NCI-H1694 (cell line): ENCODE results near the gene SLC25A47.

Experiments used
- DNase-seq: peaks from one replicate; lab custom pipeline; 2025; lab: John Stamatoyannopoulos, UW

SLC25A47 gene

DNA sequence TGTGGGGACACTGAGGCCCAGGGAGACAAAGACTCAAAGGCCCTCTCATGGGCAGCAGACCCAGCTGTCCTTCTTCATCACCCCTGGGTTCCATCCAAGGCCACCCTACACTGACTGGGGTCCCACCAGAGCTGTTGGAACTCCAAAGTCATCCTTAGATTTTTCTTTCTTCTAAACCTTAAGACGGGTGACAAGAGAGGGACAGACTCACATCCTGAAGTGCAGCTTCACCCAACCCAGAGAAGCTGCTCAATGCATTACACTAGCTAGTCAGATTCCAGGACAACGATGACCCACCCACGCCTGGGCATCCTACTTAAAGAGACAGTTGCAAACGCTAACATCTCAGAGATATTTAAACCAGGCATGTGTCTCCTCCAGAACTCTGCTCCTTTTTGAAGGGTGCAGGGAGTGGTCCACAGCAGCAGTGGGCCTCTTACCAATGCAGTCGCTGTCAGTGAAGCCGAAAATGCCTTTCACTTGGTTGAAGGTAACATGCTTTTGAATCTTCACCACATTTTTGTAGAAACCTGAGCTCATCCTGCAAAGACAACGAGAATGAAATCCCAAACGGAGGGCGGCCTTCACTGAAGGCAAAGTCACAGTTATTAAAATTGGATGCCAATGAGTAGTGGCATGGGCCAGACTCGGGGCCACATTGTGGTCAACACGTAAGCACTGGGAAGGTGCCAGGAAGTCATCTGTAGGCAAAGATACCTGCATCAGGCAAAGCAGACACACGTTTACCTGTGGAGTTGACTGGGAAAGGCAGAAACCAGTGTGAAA, 23.4 kb downstream of the SLC25A47 start:
- no peak for DNase-seq

- no peak for DNase-seq
Measured at GRCh38 chr14:100348253-100348729, 25.2 kb downstream of the SLC25A47 start.

DNA sequence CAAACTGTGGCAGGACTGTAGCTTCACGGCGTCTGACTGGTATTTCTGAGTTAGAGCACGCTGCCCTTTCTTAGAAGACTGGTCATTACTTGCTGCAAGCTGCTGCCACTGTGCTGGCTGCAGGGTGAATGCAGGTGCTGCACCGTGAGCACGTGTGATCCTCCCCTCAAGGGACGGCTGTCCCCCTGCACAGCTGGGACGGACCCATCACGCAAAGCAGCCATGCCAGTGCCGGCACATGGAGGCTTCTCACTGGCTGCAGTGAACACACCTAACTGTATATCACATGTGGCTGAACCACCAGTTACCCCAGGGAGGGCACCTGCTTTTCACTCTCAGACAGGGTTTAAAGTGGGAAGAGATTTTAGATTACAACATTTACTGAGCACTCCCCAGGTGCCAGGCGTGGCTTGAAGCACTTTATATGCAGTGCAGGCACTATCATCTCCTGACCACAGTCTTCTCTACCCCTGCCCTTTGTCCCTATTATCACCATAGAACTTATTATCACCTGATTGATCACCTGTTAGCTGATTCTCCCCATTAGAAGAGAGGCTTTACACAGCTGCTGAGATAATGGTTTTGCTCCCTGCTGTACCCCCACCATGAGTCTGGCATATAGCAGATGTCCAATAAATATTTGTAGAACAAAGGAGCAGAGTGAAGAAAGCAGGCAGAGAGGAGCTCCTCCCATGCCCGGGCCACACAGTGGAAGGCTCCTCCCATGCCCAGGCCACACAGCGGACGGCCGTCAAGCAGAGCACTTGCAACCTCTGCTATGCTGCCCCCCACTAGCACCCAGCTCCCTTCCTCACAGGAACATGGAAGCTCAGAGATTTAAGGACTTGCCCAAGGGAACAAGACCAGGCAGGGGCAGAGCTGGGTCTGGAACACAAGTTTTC, 25.9 kb downstream of the SLC25A47 start:
- DNase-seq: no peak

DNA sequence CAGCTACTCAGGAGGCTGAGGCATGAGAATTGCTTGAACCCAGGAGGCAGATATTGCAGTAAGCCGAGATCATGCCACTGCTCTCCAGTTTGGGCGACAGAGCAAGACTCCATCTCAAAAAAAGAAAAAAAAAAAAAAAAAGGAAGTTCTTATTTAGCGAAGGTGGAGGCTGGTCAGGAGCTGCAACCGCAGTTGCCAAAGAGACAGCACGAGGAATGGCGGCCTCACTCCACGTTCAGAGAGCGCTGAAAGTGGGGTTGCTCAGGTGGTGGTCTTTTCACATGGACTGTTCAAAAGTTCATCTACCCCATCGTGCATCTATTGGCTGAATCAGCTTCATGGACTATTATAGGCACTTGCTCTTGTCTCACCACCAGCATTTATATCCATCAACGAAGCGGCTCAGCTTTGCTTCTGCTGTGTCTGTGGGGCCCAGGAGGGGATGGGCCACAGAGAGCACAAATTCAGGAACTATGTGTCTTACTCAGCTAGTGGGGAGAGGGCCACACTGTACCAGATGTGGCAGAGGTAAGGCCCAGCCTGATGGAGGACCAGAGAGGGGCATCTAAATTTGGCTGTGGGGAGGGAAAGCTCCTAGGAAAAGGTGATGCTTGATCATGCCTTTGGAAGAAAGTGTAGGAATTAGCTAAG, 27.3 kb downstream of the SLC25A47 start:
- no peak for DNase-seq

DNA sequence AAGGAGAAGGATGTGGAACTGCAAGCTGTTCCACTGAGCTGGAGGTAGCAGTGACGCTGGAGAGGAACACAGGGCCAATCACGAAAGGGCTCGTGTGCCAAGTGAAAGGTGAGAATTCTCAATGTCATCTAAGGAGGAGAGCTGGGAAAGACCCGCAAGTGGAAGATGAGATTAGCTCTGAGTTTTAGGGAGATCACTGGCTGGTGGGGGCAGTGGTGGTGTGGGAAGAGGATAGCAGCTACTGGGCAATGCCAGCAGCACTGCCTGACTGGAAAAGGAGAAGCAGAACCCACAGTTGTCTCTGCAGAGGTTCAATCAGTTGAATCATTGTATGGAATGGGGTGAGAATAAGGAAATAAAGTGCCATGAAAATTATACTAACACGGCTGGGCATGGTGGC, 27.8 kb downstream of the SLC25A47 start:
- no peak for DNase-seq

GRCh38 chr14:100358396-100358795, 35.3 kb downstream of the SLC25A47 start:
- DNase-seq: no peak

GRCh38 chr14:100359111-100359510, 36.0 kb downstream of the SLC25A47 start:
- DNase-seq: no peak

DNA sequence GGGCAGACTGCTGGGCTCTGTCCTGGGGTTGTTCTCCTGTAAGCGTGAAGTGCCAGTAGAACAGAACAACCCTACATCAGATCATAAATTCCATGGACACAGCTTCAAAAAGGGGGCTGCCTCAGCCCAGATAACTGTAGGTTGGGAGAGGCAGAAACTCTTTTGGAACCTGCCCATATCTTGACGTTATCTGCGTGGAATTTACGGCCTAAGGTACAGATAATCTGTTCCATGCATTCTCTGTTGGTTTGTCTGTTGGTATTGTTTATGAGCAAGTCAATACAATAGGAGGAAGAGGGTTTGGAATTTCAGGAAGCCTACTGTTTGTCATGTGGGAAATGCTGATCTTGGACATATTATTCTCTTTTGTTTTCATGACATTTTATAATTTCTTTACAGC, 36.7 kb downstream of the SLC25A47 start:
- DNase-seq: no peak

- no peak for DNase-seq
Measured at GRCh38 chr14:100361626-100362025, 38.5 kb downstream of the SLC25A47 start.

DNA sequence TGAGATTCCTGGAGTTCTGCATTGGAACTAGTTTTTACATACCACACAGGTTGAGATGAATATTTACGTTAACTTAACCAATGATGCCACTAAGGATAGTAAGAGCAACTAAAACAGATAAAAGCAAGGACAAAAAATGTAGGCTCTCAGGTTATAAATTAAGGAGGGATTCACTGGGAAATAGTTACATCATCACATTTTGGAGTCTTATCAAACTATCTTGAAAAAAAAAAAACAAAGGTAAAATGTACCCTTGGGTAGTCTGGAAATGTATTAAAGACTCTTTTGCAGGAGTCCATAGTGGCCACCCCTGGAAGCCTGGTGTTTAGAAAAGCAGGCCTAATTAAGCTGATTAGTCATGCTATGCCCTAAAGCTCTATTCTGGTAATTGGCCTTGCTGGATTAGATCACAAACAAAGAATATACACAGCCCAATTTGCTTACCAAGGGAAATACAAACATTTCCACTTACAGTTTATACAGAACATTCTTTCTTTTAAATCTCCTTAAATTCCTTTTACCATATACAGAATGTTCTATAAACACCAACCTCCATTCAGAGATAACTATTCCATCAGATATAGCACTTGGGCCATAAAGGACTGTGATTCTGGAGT, 39.3 kb downstream of the SLC25A47 start:
- no peak for DNase-seq

DNA sequence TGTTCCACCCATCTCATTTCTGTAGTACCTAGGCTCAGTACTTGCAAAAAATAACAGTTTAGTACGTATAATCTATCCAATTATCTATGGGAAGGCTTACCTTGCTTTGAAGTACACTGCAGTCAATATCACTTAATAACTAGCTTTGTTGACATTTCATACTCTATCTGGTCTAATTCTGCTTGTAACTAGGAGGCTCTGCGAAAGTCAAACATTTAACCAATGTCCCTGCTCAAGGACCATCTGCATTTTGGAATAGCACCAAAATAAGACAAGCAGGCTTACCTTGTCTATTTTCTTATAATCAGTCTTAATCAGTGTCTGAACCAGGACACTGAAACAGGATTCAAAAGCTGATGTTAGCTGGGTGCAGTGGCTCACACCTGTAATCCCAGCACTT, 39.9 kb downstream of the SLC25A47 start:
- no peak for DNase-seq

DNA sequence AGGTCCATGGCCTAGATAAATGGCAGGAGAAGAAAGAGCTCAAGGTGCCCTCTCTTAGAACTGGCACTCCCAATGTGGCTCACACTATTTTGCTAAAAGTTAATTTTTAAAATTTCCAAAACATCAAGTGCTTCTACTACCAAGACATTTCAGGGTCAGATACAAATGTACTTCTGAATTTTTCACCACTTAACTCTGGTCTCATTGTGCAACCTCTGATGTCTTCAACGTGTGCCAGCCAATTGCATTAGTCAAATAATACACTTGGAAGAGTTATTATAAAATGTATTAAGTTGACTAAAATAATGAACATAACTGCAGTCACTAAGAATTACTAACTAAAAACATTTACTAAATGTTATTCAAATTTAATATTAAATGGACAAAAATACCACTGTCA, 41.3 kb downstream of the SLC25A47 start:
- no peak for DNase-seq

GRCh38 chr14:100365741-100366140, 42.6 kb downstream of the SLC25A47 start:
- DNase-seq: no peak

DNA sequence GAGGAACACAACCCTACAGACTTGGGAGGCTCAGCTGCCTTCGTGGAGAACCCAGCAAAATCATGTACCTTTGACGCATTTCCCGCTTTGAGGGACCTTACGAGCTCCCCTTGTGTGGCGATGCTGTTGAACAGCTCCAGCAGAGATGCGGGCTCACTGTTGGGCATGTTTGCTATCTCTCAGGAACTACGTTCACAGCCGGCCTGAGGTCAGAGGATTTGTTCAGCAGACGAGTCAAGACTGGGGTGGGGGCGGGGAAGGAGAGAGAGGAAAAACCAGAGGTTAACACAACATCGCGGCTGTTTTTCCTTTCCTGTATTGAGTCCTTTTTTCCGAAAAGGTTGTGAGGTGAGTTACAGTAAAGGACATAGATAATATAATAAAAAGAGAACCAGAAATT, 45.9 kb downstream of the SLC25A47 start:
- DNase-seq: no peak

DNA sequence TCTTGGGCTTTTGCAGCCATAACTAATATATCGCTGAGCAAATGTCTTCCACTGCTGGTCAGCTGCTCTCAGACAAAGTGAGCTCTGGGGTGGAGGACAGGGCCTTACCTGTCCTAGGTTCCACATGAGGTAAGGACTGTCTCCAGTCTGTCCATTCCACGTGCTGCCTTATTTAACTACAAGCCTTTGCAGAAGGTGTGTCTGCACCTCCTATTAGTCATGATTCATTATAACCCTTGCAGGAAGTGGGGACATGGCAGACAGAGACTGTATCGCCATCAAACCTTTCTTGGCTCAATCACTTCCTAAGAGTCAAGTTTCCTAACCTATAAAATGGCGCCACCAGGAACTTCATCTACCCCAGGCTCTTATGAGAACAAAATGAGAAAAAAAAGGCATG, 46.9 kb downstream of the SLC25A47 start:
- no peak for DNase-seq

- DNase-seq: no peak
Measured at GRCh38 chr14:100371773-100372172, 48.6 kb downstream of the SLC25A47 start.

- DNase-seq: no peak
Measured at GRCh38 chr14:100372357-100373048, 49.4 kb downstream of the SLC25A47 start.

DNA sequence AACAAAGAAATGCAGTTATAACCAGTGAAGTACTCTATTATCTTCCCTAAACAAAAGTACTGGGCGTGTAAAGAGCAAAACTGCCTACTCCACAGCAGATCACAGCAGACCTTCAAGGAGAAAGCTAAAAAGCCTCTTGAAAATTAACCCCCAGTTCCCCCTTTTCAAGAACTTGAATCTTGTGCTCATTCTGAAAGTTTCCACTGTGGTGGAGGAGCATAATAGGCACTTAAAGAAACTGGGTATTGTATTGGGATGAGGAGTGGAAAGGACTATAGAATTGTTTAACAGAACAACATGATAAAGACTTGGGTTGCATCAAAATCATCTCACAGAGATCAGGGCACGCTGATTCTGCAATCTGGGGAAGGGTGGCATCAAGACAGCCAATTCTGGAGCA, 51.1 kb downstream of the SLC25A47 start:
- DNase-seq: no peak

DNA sequence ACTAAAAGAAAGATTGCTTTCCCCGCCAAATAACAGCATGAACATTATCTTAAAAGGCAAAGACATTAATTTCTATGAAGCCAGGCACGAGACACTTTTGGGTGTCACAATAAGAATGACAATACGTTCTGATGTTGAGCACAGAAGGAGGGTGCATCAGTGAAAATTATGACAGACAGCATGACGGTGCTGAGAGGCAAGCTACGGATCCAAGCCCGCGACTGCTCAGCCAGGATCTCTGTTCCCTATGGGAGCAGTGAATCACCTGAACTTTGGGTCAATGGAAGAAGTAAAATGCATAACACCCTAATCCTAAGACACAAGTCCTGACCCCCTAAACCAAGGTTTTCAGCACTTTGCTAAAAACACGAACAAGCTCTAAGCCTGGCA, 51.7 kb downstream of the SLC25A47 start:
- DNase-seq: no peak

GRCh38 chr14:100375266-100375962, 52.3 kb downstream of the SLC25A47 start:
- DNase-seq: no peak
